ENCODE measurements around the gene DDB1. TPM values are rescaled to one million over a fixed set of nuclear protein-coding genes. Genes with fewer than 3 reads are reported as not detected.

Gene DDB1
- polyA plus RNA-seq, 1 experiment = 281 TPM

DNA sequence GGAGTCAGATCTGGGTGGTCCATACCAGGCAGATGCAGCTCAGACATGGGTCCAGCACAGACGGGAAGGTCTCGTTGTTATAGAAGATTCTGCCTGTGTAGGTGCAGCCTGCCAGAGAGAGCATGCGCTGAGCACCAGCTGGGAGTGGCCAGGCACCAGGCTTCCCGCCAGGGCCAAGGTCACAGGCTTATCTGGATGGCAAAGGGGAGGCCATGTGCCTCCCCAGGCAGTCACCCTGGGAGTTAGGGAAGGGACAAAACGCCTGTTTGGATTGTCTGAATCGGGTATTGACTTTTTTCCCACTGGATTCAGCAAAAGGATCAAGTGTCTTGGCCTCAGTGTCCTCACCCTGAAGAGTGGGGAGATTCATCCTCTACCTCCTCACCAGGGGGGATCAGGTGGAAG, 65.5 kb downstream of the DDB1 start:
- H3K4me3 ChIP-seq (ENCODE audit: low read depth, low read length) = no peak overlapping the region
- CTCF ChIA-PET = interaction anchor here (5.1 kb wide), 1 partner anchor 13 kb away, joined by 22 read pairs; no protein-coding TSS in a partner anchor
- H3K27me3 ChIP-seq (ENCODE audit: control insufficient read depth, insufficient read depth, low read length) = no peaks in the 10 kb centered on the region
- POLR2A ChIA-PET = interaction anchor here (0.6 kb wide), 1 partner anchor 129 kb away, joined by 4 read pairs; no protein-coding TSS in a partner anchor
- TF ChIP-seq, protein P1, sequence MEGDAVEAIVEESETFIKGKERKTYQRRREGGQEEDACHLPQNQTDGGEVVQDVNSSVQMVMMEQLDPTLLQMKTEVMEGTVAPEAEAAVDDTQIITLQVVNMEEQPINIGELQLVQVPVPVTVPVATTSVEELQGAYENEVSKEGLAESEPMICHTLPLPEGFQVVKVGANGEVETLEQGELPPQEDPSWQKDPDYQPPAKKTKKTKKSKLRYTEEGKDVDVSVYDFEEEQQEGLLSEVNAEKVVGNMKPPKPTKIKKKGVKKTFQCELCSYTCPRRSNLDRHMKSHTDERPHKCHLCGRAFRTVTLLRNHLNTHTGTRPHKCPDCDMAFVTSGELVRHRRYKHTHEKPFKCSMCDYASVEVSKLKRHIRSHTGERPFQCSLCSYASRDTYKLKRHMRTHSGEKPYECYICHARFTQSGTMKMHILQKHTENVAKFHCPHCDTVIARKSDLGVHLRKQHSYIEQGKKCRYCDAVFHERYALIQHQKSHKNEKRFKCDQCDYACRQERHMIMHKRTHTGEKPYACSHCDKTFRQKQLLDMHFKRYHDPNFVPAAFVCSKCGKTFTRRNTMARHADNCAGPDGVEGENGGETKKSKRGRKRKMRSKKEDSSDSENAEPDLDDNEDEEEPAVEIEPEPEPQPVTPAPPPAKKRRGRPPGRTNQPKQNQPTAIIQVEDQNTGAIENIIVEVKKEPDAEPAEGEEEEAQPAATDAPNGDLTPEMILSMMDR (IDR thresholded peaks at IDR 0.05; ENCODE audit: insufficient read depth, low read depth, low read length) = no peak
- no peak for DNase-seq (ENCODE audit: low read depth)
- H3K36me3 ChIP-seq (ENCODE audit: control insufficient read depth, insufficient read depth, low read length) = no peaks in the 10 kb centered on the region

DNA sequence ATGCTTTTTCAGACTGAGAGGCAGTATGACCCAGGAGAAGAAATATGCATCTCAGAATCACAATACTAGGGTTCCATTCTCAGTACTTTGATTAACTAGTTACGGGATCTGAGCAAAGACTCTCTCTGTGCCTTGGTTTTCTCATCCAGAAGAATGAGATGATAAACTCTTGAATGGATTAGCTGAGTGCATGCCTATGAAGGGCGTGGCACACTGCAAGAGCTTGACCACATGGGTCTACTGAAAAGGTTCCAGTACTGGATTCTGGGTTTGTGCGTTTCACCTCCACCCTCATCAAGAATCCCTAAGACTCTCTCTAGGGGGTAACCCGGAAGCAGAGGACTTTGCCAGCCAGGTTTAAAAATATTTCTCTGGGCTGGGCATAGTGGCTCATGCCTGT, 66.3 kb downstream of the DDB1 start:
- CTCF ChIA-PET = interaction anchor here (5.1 kb wide), 1 partner anchor 12 kb away, joined by 22 read pairs; no protein-coding TSS in a partner anchor
- Histone ChIP-seq H3K27me3 (ENCODE audit: control insufficient read depth, insufficient read depth, low read length) (no peaks in the 10 kb centered on the region), H3K36me3 (ENCODE audit: control insufficient read depth, insufficient read depth, low read length) (no peaks in the 10 kb centered on the region), H3K4me3 (ENCODE audit: low read depth, low read length) (no peak overlapping the region)
- POLR2A ChIA-PET = no interaction called here
- TF ChIP-seq, protein P1 (IDR thresholded peaks at IDR 0.05; ENCODE audit: insufficient read depth, low read depth, low read length) = no peak
- no peak for DNase-seq (ENCODE audit: low read depth)

DNA sequence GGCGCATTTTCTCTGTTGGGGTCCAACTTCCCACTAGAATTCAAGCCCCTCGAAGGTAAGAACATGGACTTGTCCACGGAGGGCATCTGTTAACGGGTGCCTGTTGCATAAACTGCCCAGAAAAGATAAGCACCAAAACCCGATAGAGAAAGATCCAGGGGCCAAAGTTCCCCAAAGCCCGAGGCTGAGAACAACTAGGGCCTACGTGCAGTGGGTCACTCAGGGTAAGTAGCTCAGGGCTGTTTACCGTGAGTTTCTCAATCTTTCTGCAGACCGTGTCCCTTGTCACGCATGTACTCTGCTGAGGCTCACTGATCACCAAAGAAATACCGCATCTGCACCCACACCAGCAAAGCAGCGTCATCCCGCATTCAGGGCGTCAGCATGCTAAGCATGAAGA, 67.5 kb downstream of the DDB1 start:
- ChIA-PET CTCF (interaction anchor here (5.1 kb wide), 1 partner anchor 11 kb away, joined by 22 read pairs; no protein-coding TSS in a partner anchor), POLR2A (no interaction called here)
- TF ChIP-seq, protein P1 (IDR thresholded peaks at IDR 0.05; ENCODE audit: insufficient read depth, low read depth, low read length) = no peak
- Histone ChIP-seq H3K27me3 (ENCODE audit: control insufficient read depth, insufficient read depth, low read length) (no peaks in the 10 kb centered on the region), H3K36me3 (ENCODE audit: control insufficient read depth, insufficient read depth, low read length) (no peaks in the 10 kb centered on the region), H3K4me3 (ENCODE audit: low read depth, low read length) (no peak overlapping the region)
- no peak for DNase-seq (ENCODE audit: low read depth)

DNA sequence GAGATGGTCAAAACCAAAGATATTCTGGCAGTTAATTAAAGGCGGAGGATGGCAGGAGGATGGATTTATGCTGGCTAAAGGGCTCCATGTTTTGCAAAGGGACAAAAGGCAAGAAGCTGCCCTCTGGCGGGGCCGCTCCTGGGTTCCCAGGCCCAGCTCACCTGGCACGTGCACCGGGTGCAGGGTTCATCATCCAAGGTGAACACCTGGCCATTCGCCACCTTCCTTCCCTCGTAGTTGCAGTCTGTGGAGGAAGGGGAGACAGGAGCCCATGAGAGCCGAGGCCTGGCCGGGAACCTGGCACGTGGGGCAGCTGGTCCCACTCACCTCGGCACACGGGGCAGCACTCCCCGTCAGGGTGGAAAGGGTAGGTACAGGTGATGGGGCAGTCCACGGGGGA, 68.1 kb downstream of the DDB1 start:
- Histone ChIP-seq H3K4me3 (ENCODE audit: low read depth, low read length) (no peak overlapping the region), H3K27me3 (ENCODE audit: control insufficient read depth, insufficient read depth, low read length) (no peaks in the 10 kb centered on the region), H3K36me3 (ENCODE audit: control insufficient read depth, insufficient read depth, low read length) (no peaks in the 10 kb centered on the region)
- CTCF ChIA-PET = interaction anchor here (5.1 kb wide), 1 partner anchor 10 kb away, joined by 22 read pairs; no protein-coding TSS in a partner anchor
- DNase-seq (ENCODE audit: low read depth) = no peak
- TF ChIP-seq, protein P1 (IDR thresholded peaks at IDR 0.05; ENCODE audit: insufficient read depth, low read depth, low read length) = no peak
- POLR2A ChIA-PET = no interaction called here

DNA sequence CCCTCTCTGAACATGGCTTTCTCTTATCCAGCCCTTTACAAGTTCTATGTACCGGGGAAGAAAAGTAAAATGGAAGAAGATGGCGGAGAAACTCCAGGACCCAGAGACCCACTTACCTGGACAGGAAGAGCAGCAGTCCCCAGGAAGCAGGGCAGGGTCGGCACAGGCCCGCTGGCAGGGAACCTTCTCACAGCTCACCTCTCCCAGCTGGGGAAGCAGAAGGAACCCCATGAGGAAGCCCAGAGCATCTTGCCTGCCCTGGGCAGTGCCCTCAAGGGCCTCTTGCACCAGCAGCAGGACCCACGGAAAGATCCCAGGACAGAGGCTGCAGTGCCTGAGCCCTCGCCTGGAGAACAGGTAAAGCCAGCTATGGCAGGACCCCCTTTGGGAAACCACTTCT, 68.5 kb downstream of the DDB1 start:
- POLR2A ChIA-PET = no interaction called here
- TF ChIP-seq, protein P1 (IDR thresholded peaks at IDR 0.05; ENCODE audit: insufficient read depth, low read depth, low read length) = no peak
- Histone ChIP-seq H3K36me3 (ENCODE audit: control insufficient read depth, insufficient read depth, low read length) (no peaks in the 10 kb centered on the region), H3K4me3 (ENCODE audit: low read depth, low read length) (no peak overlapping the region), H3K27me3 (ENCODE audit: control insufficient read depth, insufficient read depth, low read length) (no peaks in the 10 kb centered on the region)
- CTCF ChIA-PET = interaction anchor here (5.1 kb wide), 1 partner anchor 10 kb away, joined by 22 read pairs; no protein-coding TSS in a partner anchor
- DNase-seq (ENCODE audit: low read depth) = no peak
